Measurements from ENCODE around the gene RGS3.

RGS3 gene

GRCh38 chr9:113619491-113620376 lies 156.2 kb downstream of the RGS3 start:
- H3K4me3 ChIP-seq (ENCODE audit: low read depth, low read length) = no peak overlapping the region
- no peak for DNase-seq (ENCODE audit: low read depth)

- peak; percentile 62 for DNase-seq (ENCODE audit: low read depth)
- no peak overlapping the region for H3K4me3 ChIP-seq (ENCODE audit: low read depth, low read length)
Measured at GRCh38 chr9:113620377-113621161, 157.0 kb downstream of the RGS3 start.

- DNase-seq (ENCODE audit: low read depth) = peak; percentile 76
- H3K4me3 ChIP-seq (ENCODE audit: low read depth, low read length) = no peak overlapping the region
Measured at GRCh38 chr9:113621309-113621791, 157.8 kb downstream of the RGS3 start.

- H3K4me3 ChIP-seq (ENCODE audit: low read depth, low read length) = no peak overlapping the region
- no peak for DNase-seq (ENCODE audit: low read depth)
Measured at GRCh38 chr9:113621980-113622379, 158.5 kb downstream of the RGS3 start.

GRCh38 chr9:113622600-113623400 lies 159.3 kb downstream of the RGS3 start:
- peak; percentile 65 for DNase-seq (ENCODE audit: low read depth)
- no peak overlapping the region for H3K4me3 ChIP-seq (ENCODE audit: low read depth, low read length)

- DNase-seq (ENCODE audit: low read depth) = no peak
- H3K4me3 ChIP-seq (ENCODE audit: low read depth, low read length) = no peak overlapping the region
Measured at GRCh38 chr9:113623851-113624485, 160.4 kb downstream of the RGS3 start.

GRCh38 chr9:113624721-113625120 lies 161.2 kb downstream of the RGS3 start:
- H3K4me3 ChIP-seq (ENCODE audit: low read depth, low read length) = no peak overlapping the region
- DNase-seq (ENCODE audit: low read depth) = no peak

- no peak for DNase-seq (ENCODE audit: low read depth)
- H3K4me3 ChIP-seq (ENCODE audit: low read depth, low read length) = no peak overlapping the region
Measured at GRCh38 chr9:113625486-113625885, 162.0 kb downstream of the RGS3 start.

GRCh38 chr9:113626735-113627495 lies 163.4 kb downstream of the RGS3 start:
- no peak for DNase-seq (ENCODE audit: low read depth)
- no peak overlapping the region for H3K4me3 ChIP-seq (ENCODE audit: low read depth, low read length)

GRCh38 chr9:113628621-113629020 lies 165.1 kb downstream of the RGS3 start:
- no peak for DNase-seq (ENCODE audit: low read depth)
- H3K4me3 ChIP-seq (ENCODE audit: low read depth, low read length) = no peak overlapping the region

- H3K4me3 ChIP-seq (ENCODE audit: low read depth, low read length) = no peak overlapping the region
- DNase-seq (ENCODE audit: low read depth) = no peak
Measured at GRCh38 chr9:113630386-113631136, 167.0 kb downstream of the RGS3 start.

GRCh38 chr9:113631137-113631765 lies 167.7 kb downstream of the RGS3 start:
- no peak for DNase-seq (ENCODE audit: low read depth)
- H3K4me3 ChIP-seq (ENCODE audit: low read depth, low read length) = no peak overlapping the region

GRCh38 chr9:113631871-113632665 lies 168.5 kb downstream of the RGS3 start:
- no peak for DNase-seq (ENCODE audit: low read depth)
- no peak overlapping the region for H3K4me3 ChIP-seq (ENCODE audit: low read depth, low read length)

- H3K4me3 ChIP-seq (ENCODE audit: low read depth, low read length) = no peak overlapping the region
- no peak for DNase-seq (ENCODE audit: low read depth)
Measured at GRCh38 chr9:113632776-113633590, 169.5 kb downstream of the RGS3 start.

- no peak for DNase-seq (ENCODE audit: low read depth)
- no peak overlapping the region for H3K4me3 ChIP-seq (ENCODE audit: low read depth, low read length)
Measured at GRCh38 chr9:113633782-113634595, 170.5 kb downstream of the RGS3 start.
